ENCODE results near the gene TFPI2.
"Not testable (repeated sequence)": the region's sequence is repeated elsewhere in the genome, so short reads cannot be mapped to it uniquely, and the experiment has no call there.

TFPI2 gene

GRCh38 chr7:93915888-93916287, 25.3 kb upstream of the TFPI2 start:
- H3K36me3 Mint-ChIP-seq, H3K27me3 Mint-ChIP-seq, CTCF ChIA-PET, H3K9me3 Mint-ChIP-seq, DNase-seq, H3K27ac Mint-ChIP-seq, H3K4me3 Mint-ChIP-seq, H3K4me1 Mint-ChIP-seq: not testable (repeated sequence)

GRCh38 chr7:93915206-93915842, 24.8 kb upstream of the TFPI2 start:
- not testable (repeated sequence) for H3K27me3 Mint-ChIP-seq, H3K9me3 Mint-ChIP-seq, H3K36me3 Mint-ChIP-seq, H3K4me3 Mint-ChIP-seq, H3K27ac Mint-ChIP-seq, DNase-seq, H3K4me1 Mint-ChIP-seq
- CTCF ChIA-PET: interaction anchor here (0.7 kb wide), 1 partner anchor 302 kb away, joined by 3 read pairs; no protein-coding TSS in a partner anchor

GRCh38 chr7:93914581-93915066, 24.1 kb upstream of the TFPI2 start:
- DNase-seq: no peak
- H3K36me3 Mint-ChIP-seq: no peaks in the 10 kb centered on the region
- H3K27ac Mint-ChIP-seq: no peak overlapping the region
- CTCF ChIA-PET: no interaction called here
- H3K9me3 Mint-ChIP-seq: no peaks in the 10 kb centered on the region
- peaks cover 9% of the 10 kb centered on the region for H3K27me3 Mint-ChIP-seq
- H3K4me3 Mint-ChIP-seq: no peak overlapping the region
- no peaks in the 10 kb centered on the region for H3K4me1 Mint-ChIP-seq

- Mint-ChIP-seq H3K36me3 (no peaks in the 10 kb centered on the region), H3K4me1 (no peaks in the 10 kb centered on the region), H3K27me3 (peaks cover 9% of the 10 kb centered on the region), H3K4me3 (no peak overlapping the region), H3K9me3 (no peaks in the 10 kb centered on the region), H3K27ac (no peak overlapping the region)
- CTCF ChIA-PET: no interaction called here
- no peak for DNase-seq
Measured at GRCh38 chr7:93913197-93913596, 22.6 kb upstream of the TFPI2 start.

GRCh38 chr7:93911661-93912060, 21.1 kb upstream of the TFPI2 start:
- H3K27ac Mint-ChIP-seq, H3K4me3 Mint-ChIP-seq, CTCF ChIA-PET, H3K4me1 Mint-ChIP-seq, H3K27me3 Mint-ChIP-seq, H3K36me3 Mint-ChIP-seq, H3K9me3 Mint-ChIP-seq, DNase-seq: not testable (repeated sequence)

- CTCF ChIA-PET, H3K27ac Mint-ChIP-seq, DNase-seq, H3K4me1 Mint-ChIP-seq, H3K4me3 Mint-ChIP-seq, H3K9me3 Mint-ChIP-seq, H3K27me3 Mint-ChIP-seq, H3K36me3 Mint-ChIP-seq: not testable (repeated sequence)
Measured at GRCh38 chr7:93911242-93911641, 20.7 kb upstream of the TFPI2 start.

GRCh38 chr7:93910076-93910994, 19.8 kb upstream of the TFPI2 start:
- peaks cover 3% of the 10 kb centered on the region for H3K27me3 Mint-ChIP-seq

GRCh38 chr7:93906267-93906666, 15.7 kb upstream of the TFPI2 start, which contains the start of gene GNGT1:
GNGT1 (plus strand) TSS chr7:93906567; CDS start chr7:93906747, 180 bp downstream.
- CTCF ChIA-PET: no interaction called here
- Mint-ChIP-seq H3K27ac (no peak within 1 kb of the TSS), H3K27me3 (no peaks in the 10 kb centered on the region), H3K4me3 (no peak within 1 kb of the TSS), H3K4me1 (no peaks in the 10 kb centered on the region), H3K9me3 (no peaks in the 10 kb centered on the region), H3K36me3 (no peaks in the 10 kb centered on the region)
- DNase-seq: no peak

More at GRCh38 chr7:93910076-93910994, 19.8 kb upstream of the TFPI2 start:
- Mint-ChIP-seq H3K27ac (no peak overlapping the region), H3K4me3 (no peak overlapping the region), H3K9me3 (no peaks in the 10 kb centered on the region), H3K36me3 (no peaks in the 10 kb centered on the region), H3K4me1 (no peaks in the 10 kb centered on the region)
- CTCF ChIA-PET: interaction anchor here (0.6 to 1.3 kb wide), 3 partner anchors 9 to 527 kb away, joined by 3 read pairs; no protein-coding TSS in a partner anchor
- no peak for DNase-seq

GRCh38 chr7:93902777-93903423, 12.3 kb upstream of the TFPI2 start:
- Mint-ChIP-seq H3K27ac (no peak overlapping the region), H3K9me3 (no peaks in the 10 kb centered on the region), H3K27me3 (no peaks in the 10 kb centered on the region), H3K36me3 (no peaks in the 10 kb centered on the region), H3K4me1 (no peaks in the 10 kb centered on the region), H3K4me3 (no peak overlapping the region)
- CTCF ChIA-PET: interaction anchor here (0.7 to 2.3 kb wide), 8 partner anchors 17 to 343 kb away, joined by 3 to 25 read pairs (median 4); partner anchors contain the start of gene GNG11
- no peak for DNase-seq

GRCh38 chr7:93897680-93898079, 7.1 kb upstream of the TFPI2 start:
- DNase-seq: no peak
- Mint-ChIP-seq H3K4me3 (no peak overlapping the region), H3K27ac (no peak overlapping the region), H3K9me3 (no peaks in the 10 kb centered on the region), H3K27me3 (no peaks in the 10 kb centered on the region), H3K36me3 (no peaks in the 10 kb centered on the region), H3K4me1 (no peaks in the 10 kb centered on the region)
- CTCF ChIA-PET: no interaction called here

GRCh38 chr7:93895859-93896600, 5.5 kb upstream of the TFPI2 start:
- Mint-ChIP-seq H3K36me3 (no peaks in the 10 kb centered on the region), H3K27me3 (peaks cover 7% of the 10 kb centered on the region), H3K27ac (no peak overlapping the region), H3K4me1 (no peaks in the 10 kb centered on the region), H3K9me3 (no peaks in the 10 kb centered on the region), H3K4me3 (no peak overlapping the region)
- no peak for DNase-seq
- CTCF ChIA-PET: interaction anchor here (1.2 kb wide), 1 partner anchor 11 kb away, joined by 3 read pairs; no protein-coding TSS in a partner anchor

GRCh38 chr7:93894966-93895640, 4.5 kb upstream of the TFPI2 start:
- peaks cover 3% of the 10 kb centered on the region for H3K4me1 Mint-ChIP-seq
- no peak overlapping the region for H3K4me3 Mint-ChIP-seq
- no peak for DNase-seq
- CTCF ChIA-PET: no interaction called here
- H3K36me3 Mint-ChIP-seq: no peaks in the 10 kb centered on the region
- H3K27ac Mint-ChIP-seq: no peak overlapping the region
- peaks cover 16% of the 10 kb centered on the region for H3K27me3 Mint-ChIP-seq
- no peaks in the 10 kb centered on the region for H3K9me3 Mint-ChIP-seq

GRCh38 chr7:93894426-93894825, 3.9 kb upstream of the TFPI2 start:
- no peak overlapping the region for H3K4me3 Mint-ChIP-seq
- CTCF ChIA-PET: no interaction called here
- no peaks in the 10 kb centered on the region for H3K9me3 Mint-ChIP-seq
- no peak for DNase-seq
- no peak overlapping the region for H3K27ac Mint-ChIP-seq
- H3K4me1 Mint-ChIP-seq: peaks cover 7% of the 10 kb centered on the region
- H3K36me3 Mint-ChIP-seq: no peaks in the 10 kb centered on the region
- peaks cover 21% of the 10 kb centered on the region for H3K27me3 Mint-ChIP-seq
